Ectodermal cell (in vitro differentiated cells): Measurements from ENCODE around the gene ASTN2.

ENCODE experiments used
- H3K27ac ChIP-seq: 2 replicates; pipeline ENCODE4 v1.7.0; 2013; ENCODE audit warnings: mild to moderate bottlenecking, low read depth, low read length; ENCODE audit not compliant: insufficient read depth, poor library complexity, severe bottlenecking
- H3K27me3 ChIP-seq: 2 replicates; pipeline ENCODE4 v1.7.0; 2013; ENCODE audit warnings: mild to moderate bottlenecking, low read length; ENCODE audit not compliant: insufficient read depth, control insufficient read depth, poor library complexity, severe bottlenecking
- H3K36me3 ChIP-seq: one replicate; pipeline ENCODE4 v1.7.0; 2013; ENCODE audit warnings: low read length; ENCODE audit not compliant: control insufficient read depth, insufficient read depth
- H3K4me1 ChIP-seq: one replicate; pipeline ENCODE4 v1.7.0; 2013; ENCODE audit warnings: low read length; ENCODE audit not compliant: control insufficient read depth, insufficient read depth
- H3K4me3 ChIP-seq: 2 replicates; pipeline ENCODE4 v1.7.0; 2013; ENCODE audit warnings: low read depth, low read length, control low read depth; ENCODE audit not compliant: insufficient read depth
- H3K9me3 ChIP-seq: 2 replicates; pipeline ENCODE4 v1.7.0; 2013; ENCODE audit warnings: mild to moderate bottlenecking, low read length, moderate library complexity; ENCODE audit not compliant: control insufficient read depth
- WGBS, 2 experiments: methylation state at CpG; one replicate each; pipeline ENCODE4 v1.1.7; 2013; ENCODE audit warnings: missing lambda C conversion rate in 2 of 2; 5-methylcytosine and 5-hydroxymethylcytosine counted together

ASTN2 gene

DNA sequence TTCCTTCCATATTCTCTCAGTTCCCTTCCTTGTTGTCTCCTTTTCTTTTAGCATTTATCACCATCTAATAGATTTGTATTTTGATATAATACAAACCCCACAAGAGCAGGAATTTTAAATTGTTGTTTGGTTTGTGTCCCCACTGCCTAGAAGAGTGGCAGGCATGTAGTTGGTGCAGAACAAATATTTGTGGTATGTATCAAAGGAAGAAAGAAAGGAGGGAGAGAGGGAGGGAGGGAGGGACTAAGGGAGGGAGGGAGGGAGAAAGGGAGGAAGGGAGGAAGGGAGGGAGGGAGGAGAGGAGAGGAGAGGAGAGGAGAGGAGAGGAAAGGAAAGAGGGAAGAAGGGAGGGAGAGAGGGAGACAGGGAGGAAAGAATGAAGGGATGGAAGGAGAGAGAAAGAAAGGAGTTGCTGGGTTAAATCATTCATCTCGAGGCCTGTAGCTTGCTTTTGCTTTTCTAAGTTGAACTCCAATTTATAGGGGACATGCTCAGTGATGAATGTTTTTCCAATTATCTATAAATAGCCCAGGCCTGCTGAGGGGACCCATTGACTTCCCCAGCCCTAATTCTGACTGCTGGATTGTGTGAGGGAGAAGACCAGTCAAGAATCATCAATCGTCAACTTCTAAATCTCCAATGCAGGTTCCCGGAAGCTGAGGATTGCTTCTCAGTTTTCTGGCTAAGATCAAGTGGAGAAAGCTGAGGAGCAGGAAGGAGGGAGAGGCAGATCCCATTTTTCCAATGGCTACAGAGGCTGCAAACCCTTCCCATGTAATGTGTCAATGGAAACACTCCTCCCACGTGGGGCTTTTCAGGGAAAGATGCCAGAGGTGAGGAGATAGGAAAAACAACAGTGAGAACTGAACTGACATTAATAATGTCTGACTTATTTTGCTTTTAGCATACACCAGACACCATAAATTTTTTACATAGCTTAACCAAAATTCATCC lies 320.7 kb downstream of the ASTN2 start:
- peaks cover 4% of the 10 kb centered on the region for H3K4me1 ChIP-seq
- no peaks in the 10 kb centered on the region for H3K9me3 ChIP-seq
- no peaks in the 10 kb centered on the region for H3K36me3 ChIP-seq
- H3K27ac ChIP-seq = no peak overlapping the region
- H3K27me3 ChIP-seq = no peaks in the 10 kb centered on the region
- no peak overlapping the region for H3K4me3 ChIP-seq
- WGBS, 2 experiments = 72 to 79% methylated on average over 4 of the region's 4 CpGs

- Histone ChIP-seq H3K27ac (no peak overlapping the region), H3K9me3 (no peaks in the 10 kb centered on the region), H3K27me3 (no peaks in the 10 kb centered on the region), H3K4me1 (peaks cover 4% of the 10 kb centered on the region), H3K4me3 (no peak overlapping the region), H3K36me3 (no peaks in the 10 kb centered on the region)
- WGBS, 2 experiments = 45 to 80% methylated on average over 1 of the region's 1 CpG
These were observed 322.3 kb downstream of the ASTN2 start for GRCh38 chr9:117092582-117092981.

GRCh38 chr9:117091529-117091928 lies 323.3 kb downstream of the ASTN2 start:
- H3K27ac ChIP-seq = no peak overlapping the region
- peaks cover 4% of the 10 kb centered on the region for H3K4me1 ChIP-seq
- no peaks in the 10 kb centered on the region for H3K36me3 ChIP-seq
- no peaks in the 10 kb centered on the region for H3K9me3 ChIP-seq
- no peaks in the 10 kb centered on the region for H3K27me3 ChIP-seq
- H3K4me3 ChIP-seq = no peak overlapping the region
- WGBS, 2 experiments = 20 to 30% methylated on average over 4 of the region's 4 CpGs

- Histone ChIP-seq H3K27ac (no peak overlapping the region), H3K4me1 (peaks cover 4% of the 10 kb centered on the region), H3K36me3 (no peaks in the 10 kb centered on the region), H3K27me3 (no peaks in the 10 kb centered on the region), H3K4me3 (no peak overlapping the region), H3K9me3 (no peaks in the 10 kb centered on the region)
- WGBS, 2 experiments = 94 to 97% methylated on average over 6 of the region's 6 CpGs
These were observed 326.1 kb downstream of the ASTN2 start for GRCh38 chr9:117088786-117089185.

DNA sequence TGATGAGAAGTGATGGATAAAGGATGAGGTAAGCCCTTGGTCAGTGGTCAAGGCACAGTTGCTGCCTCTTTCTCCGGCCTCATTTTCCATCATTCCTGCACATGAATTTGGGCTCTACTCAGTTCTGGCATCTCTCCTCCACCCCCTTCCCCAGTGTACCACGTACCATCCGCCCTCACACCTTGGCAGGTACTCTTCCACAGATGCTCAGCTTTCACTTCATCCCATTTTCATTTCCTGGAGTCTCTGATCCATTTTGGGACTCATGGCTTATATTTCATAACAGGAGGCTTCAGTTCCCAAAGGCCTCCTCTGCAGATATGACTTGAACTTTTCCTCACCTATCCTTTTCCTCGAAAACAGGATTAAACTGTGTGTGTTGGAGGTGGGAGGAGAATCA lies 326.7 kb downstream of the ASTN2 start:
- peaks cover 6% of the 10 kb centered on the region for H3K4me1 ChIP-seq
- H3K9me3 ChIP-seq = no peaks in the 10 kb centered on the region
- H3K4me3 ChIP-seq = no peak overlapping the region
- H3K36me3 ChIP-seq = no peaks in the 10 kb centered on the region
- no peaks in the 10 kb centered on the region for H3K27me3 ChIP-seq
- H3K27ac ChIP-seq = no peak overlapping the region
- WGBS, 2 experiments = 76 to 81% methylated on average over 3 of the region's 4 CpGs

DNA sequence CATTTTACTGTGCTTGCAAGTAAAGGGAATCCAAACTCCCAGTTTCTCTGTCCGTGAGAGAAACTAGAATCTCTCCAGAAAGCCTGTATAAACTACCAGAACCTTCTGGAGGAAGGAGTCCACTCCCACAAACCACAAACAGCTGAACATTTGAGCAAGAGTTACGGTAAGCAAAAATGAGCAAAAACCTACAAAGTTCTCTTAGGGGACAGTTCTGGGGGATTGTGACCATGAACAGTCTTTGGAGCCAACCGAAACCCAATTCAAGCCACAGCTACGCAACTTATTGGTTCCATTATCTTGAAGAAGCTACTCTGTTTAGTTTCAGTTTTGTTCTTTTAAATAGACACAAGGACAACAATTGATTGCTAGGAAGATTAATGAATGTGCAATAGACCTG lies 330.6 kb downstream of the ASTN2 start:
- peaks cover 18% of the 10 kb centered on the region for H3K4me1 ChIP-seq
- WGBS, 2 experiments = 91 to 94% methylated on average over 4 of the region's 4 CpGs
- H3K36me3 ChIP-seq = no peaks in the 10 kb centered on the region
- no peaks in the 10 kb centered on the region for H3K27me3 ChIP-seq
- H3K9me3 ChIP-seq = no peaks in the 10 kb centered on the region
- no peak overlapping the region for H3K27ac ChIP-seq
- H3K4me3 ChIP-seq = no peak overlapping the region

- H3K27ac ChIP-seq = no peak overlapping the region
- no peaks in the 10 kb centered on the region for H3K27me3 ChIP-seq
- 12 to 19% methylated on average over 7 to 8 of the region's 8 CpGs for WGBS, 2 experiments
- no peak overlapping the region for H3K4me3 ChIP-seq
- H3K4me1 ChIP-seq = peaks cover 18% of the 10 kb centered on the region
- no peaks in the 10 kb centered on the region for H3K36me3 ChIP-seq
- H3K9me3 ChIP-seq = no peaks in the 10 kb centered on the region
These were observed 331.3 kb downstream of the ASTN2 start for GRCh38 chr9:117083559-117083958.

GRCh38 chr9:117081641-117082317 lies 333.1 kb downstream of the ASTN2 start:
- H3K4me3 ChIP-seq = no peak overlapping the region
- WGBS, 2 experiments = 32 to 43% methylated on average over 5 of the region's 5 CpGs

GRCh38 chr9:117080765-117081390 lies 334.0 kb downstream of the ASTN2 start:
- H3K4me1 ChIP-seq = peaks cover 23% of the 10 kb centered on the region
- H3K4me3 ChIP-seq = no peak overlapping the region
- no peaks in the 10 kb centered on the region for H3K36me3 ChIP-seq
- 23 to 24% methylated on average over 2 of the region's 2 CpGs for WGBS, 2 experiments
- H3K27ac ChIP-seq = no peak overlapping the region
- no peaks in the 10 kb centered on the region for H3K27me3 ChIP-seq
- H3K9me3 ChIP-seq = no peaks in the 10 kb centered on the region

More at GRCh38 chr9:117081641-117082317, 333.1 kb downstream of the ASTN2 start:
- no peaks in the 10 kb centered on the region for H3K36me3 ChIP-seq
- H3K9me3 ChIP-seq = no peaks in the 10 kb centered on the region
- peaks cover 18% of the 10 kb centered on the region for H3K4me1 ChIP-seq
- no peak overlapping the region for H3K27ac ChIP-seq
- no peaks in the 10 kb centered on the region for H3K27me3 ChIP-seq
